Neural crest cell (in vitro differentiated cells): ENCODE measurements around the gene SP2. TPM values are rescaled to one million over a fixed set of nuclear protein-coding genes. Genes with fewer than 3 reads are reported as not detected.

Experiments
- DNase-seq: peaks from one replicate; pipeline ENCODE4 v3.0.0; 2021; ENCODE audit warnings: low read depth, mixed read lengths, low spot score
- H3K27ac Mint-ChIP-seq: one replicate; pipeline ENCODE4 v1.8.0; 2021; ENCODE audit warnings: mild to moderate bottlenecking, mixed read lengths; ENCODE audit not compliant: unreplicated experiment
- H3K27me3 Mint-ChIP-seq: 2 replicates; pipeline ENCODE4 v1.8.0; 2021; ENCODE audit warnings: low read depth, mild to moderate bottlenecking, mixed read lengths
- H3K36me3 Mint-ChIP-seq: 2 replicates; pipeline ENCODE4 v1.8.0; 2021; ENCODE audit warnings: low read depth, mild to moderate bottlenecking, mixed read lengths
- H3K4me1 Mint-ChIP-seq: 2 replicates; pipeline ENCODE4 v1.8.0; 2021; ENCODE audit warnings: mixed read lengths
- H3K4me3 Mint-ChIP-seq: one replicate; pipeline ENCODE4 v1.8.0; 2021; ENCODE audit warnings: mild to moderate bottlenecking, mixed read lengths
- H3K9me3 Mint-ChIP-seq: 2 replicates; pipeline ENCODE4 v1.8.0; 2021; ENCODE audit warnings: mixed read lengths
- CTCF ChIP-seq: fragments of 200-600 bp; sonication (generic); conservative IDR thresholded peaks from 2 replicates; pipeline ENCODE4 v1.5.0; 2021; ENCODE audit warnings: antibody characterized with exemption, mild to moderate bottlenecking
- total RNA-seq: library from RNA; stranded (reverse); gene quantifications from 2 replicates; pipeline ENCODE4 v1.2.1, GENCODE V29; 2021

Gene SP2
- total RNA-seq, 1 donor from 2014 or later: 22.4 TPM

DNA sequence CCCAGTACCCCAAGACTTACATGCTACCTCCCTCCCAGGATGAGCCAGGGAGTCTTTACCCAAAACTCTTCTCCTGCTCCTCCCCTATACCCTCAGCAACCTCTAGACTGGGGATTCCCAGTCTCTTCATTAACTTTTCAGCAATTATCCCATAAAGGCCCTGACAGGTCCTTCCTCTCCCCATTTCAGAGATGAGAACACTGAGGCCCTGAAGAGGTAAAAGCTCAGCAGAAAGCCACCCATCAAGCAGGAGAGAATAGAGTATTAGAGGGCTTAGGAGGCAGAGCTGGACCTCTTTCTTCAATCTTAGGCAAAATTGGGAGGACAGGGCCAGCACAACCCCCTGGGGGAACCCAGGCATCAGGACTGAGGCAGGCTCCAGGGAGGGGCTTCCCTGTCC lies 39.2 kb upstream of the SP2 start:
- Mint-ChIP-seq H3K4me3 (no peak overlapping the region), H3K27me3 (peaks cover 84% of the 10 kb centered on the region)
- no peak for DNase-seq

GRCh38 chr17:47857551-47858455 lies 38.2 kb upstream of the SP2 start:
- no peaks in the 10 kb centered on the region for H3K4me1 Mint-ChIP-seq
- peaks cover 75% of the 10 kb centered on the region for H3K27me3 Mint-ChIP-seq
- no peak overlapping the region for H3K27ac Mint-ChIP-seq
- H3K4me3 Mint-ChIP-seq: no peak overlapping the region
- no peak for DNase-seq
- no peaks in the 10 kb centered on the region for H3K36me3 Mint-ChIP-seq
- H3K9me3 Mint-ChIP-seq: no peaks in the 10 kb centered on the region
- TF ChIP-seq CTCF: no peak

More for the DNA sequence above, 39.2 kb upstream of the SP2 start:
- no peak for TF ChIP-seq CTCF
- Mint-ChIP-seq H3K36me3 (no peaks in the 10 kb centered on the region), H3K4me1 (peaks cover 7% of the 10 kb centered on the region), H3K9me3 (no peaks in the 10 kb centered on the region), H3K27ac (no peak overlapping the region)

DNA sequence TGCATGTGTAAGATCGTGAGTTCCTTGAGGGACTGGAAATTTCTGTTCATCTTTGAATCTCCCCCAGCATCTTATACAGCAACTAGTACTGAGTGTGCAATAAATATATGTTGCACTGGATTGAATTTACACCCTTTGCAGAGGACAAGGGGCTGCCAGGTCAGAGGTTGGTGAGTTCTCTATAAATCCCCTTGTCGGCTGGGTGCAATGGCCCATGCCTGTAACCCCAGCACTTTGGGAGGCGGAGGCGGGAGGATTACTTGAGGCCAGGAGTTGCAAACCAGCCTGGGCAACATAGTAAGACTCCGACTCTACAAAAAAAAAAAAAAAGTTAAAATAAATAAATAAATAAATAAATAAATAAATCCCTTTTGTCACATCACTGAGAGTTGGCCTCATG lies 35.6 kb upstream of the SP2 start:
- Mint-ChIP-seq H3K9me3 (no peaks in the 10 kb centered on the region), H3K27me3 (peaks cover 63% of the 10 kb centered on the region), H3K27ac (no peak overlapping the region), H3K4me3 (no peak overlapping the region), H3K4me1 (no peaks in the 10 kb centered on the region), H3K36me3 (no peaks in the 10 kb centered on the region)
- TF ChIP-seq CTCF: no peak
- no peak for DNase-seq

GRCh38 chr17:47862621-47863440 lies 33.2 kb upstream of the SP2 start:
- Mint-ChIP-seq H3K9me3 (no peaks in the 10 kb centered on the region), H3K4me1 (no peaks in the 10 kb centered on the region), H3K27ac (no peak overlapping the region), H3K27me3 (peaks cover 61% of the 10 kb centered on the region), H3K36me3 (no peaks in the 10 kb centered on the region), H3K4me3 (no peak overlapping the region)
- TF ChIP-seq CTCF: no peak
- DNase-seq: no peak

GRCh38 chr17:47864791-47865216 lies 31.2 kb upstream of the SP2 start:
- H3K27me3 Mint-ChIP-seq: peaks cover 63% of the 10 kb centered on the region
- no peaks in the 10 kb centered on the region for H3K9me3 Mint-ChIP-seq
- TF ChIP-seq CTCF: no peak
- no peak overlapping the region for H3K4me3 Mint-ChIP-seq
- no peaks in the 10 kb centered on the region for H3K36me3 Mint-ChIP-seq
- H3K4me1 Mint-ChIP-seq: peaks cover under 1% of the 10 kb centered on the region
- DNase-seq: no peak
- no peak overlapping the region for H3K27ac Mint-ChIP-seq
